ENCODE data around the gene IL1RAPL1.

Gene IL1RAPL1

GRCh38 chrX:29724316-29724715, 1137.1 kb downstream of the IL1RAPL1 start:
- TF ChIP-seq EZH2phosphoT487 (IDR thresholded peaks at IDR 0.05; ENCODE audit: borderline replicate concordance) (no peak), CTCF (conservative IDR thresholded peaks at IDR 0.05; ENCODE audit: low read length) (no peak)
- no peaks in the 10 kb centered on the region for H3K79me2 ChIP-seq (ENCODE audit: insufficient read depth, low read length)
- no peak overlapping the region for H2AFZ ChIP-seq (ENCODE audit: low read length)
- H3K9me3 ChIP-seq (ENCODE audit: insufficient read depth, low read depth, low read length), result no peaks in the 10 kb centered on the region
- no peaks in the 10 kb centered on the region for H3K27me3 ChIP-seq (ENCODE audit: insufficient read depth, low read length, poor library complexity, severe bottlenecking)
- no peaks in the 10 kb centered on the region for H3K9me2 ChIP-seq (replicated peaks; ENCODE audit: low read depth, low read length)
- no peaks in the 10 kb centered on the region for H3K4me1 ChIP-seq (ENCODE audit: insufficient read depth, low read length, poor library complexity, severe bottlenecking)
- no peak overlapping the region for H3K4me2 ChIP-seq (ENCODE audit: low read depth, low read length, poor library complexity, severe bottlenecking)
- H3F3A ChIP-seq (ENCODE audit: low read depth), result no peaks in the 10 kb centered on the region
- no peak overlapping the region for H3K9ac ChIP-seq (ENCODE audit: low read depth, low read length, poor library complexity, severe bottlenecking)
- no peaks in the 10 kb centered on the region for H4K20me1 ChIP-seq (ENCODE audit: insufficient read depth, low read length, poor library complexity, severe bottlenecking)
- H3K4me3 ChIP-seq (ENCODE audit: low read length, poor library complexity, severe bottlenecking), result no peak overlapping the region
- H3K36me3 ChIP-seq (ENCODE audit: insufficient read depth, low read length), result no peaks in the 10 kb centered on the region

GRCh38 chrX:29726811-29727210, 1139.6 kb downstream of the IL1RAPL1 start:
- Histone ChIP-seq H3F3A (ENCODE audit: low read depth) (no peaks in the 10 kb centered on the region), H3K9me3 (ENCODE audit: insufficient read depth, low read depth, low read length) (no peaks in the 10 kb centered on the region), H3K36me3 (ENCODE audit: insufficient read depth, low read length) (no peaks in the 10 kb centered on the region), H2AFZ (ENCODE audit: low read length) (no peak overlapping the region), H3K4me2 (ENCODE audit: low read depth, low read length, poor library complexity, severe bottlenecking) (no peak overlapping the region), H3K4me3 (ENCODE audit: low read length, poor library complexity, severe bottlenecking) (no peak overlapping the region), H3K79me2 (ENCODE audit: insufficient read depth, low read length) (no peaks in the 10 kb centered on the region), H4K20me1 (ENCODE audit: insufficient read depth, low read length, poor library complexity, severe bottlenecking) (no peaks in the 10 kb centered on the region), H3K27me3 (ENCODE audit: insufficient read depth, low read length, poor library complexity, severe bottlenecking) (no peaks in the 10 kb centered on the region), H3K4me1 (ENCODE audit: insufficient read depth, low read length, poor library complexity, severe bottlenecking) (no peaks in the 10 kb centered on the region), H3K9me2 (replicated peaks; ENCODE audit: low read depth, low read length) (no peaks in the 10 kb centered on the region), H3K9ac (ENCODE audit: low read depth, low read length, poor library complexity, severe bottlenecking) (no peak overlapping the region)
- TF ChIP-seq CTCF (conservative IDR thresholded peaks at IDR 0.05; ENCODE audit: low read length) (no peak), EZH2phosphoT487 (IDR thresholded peaks at IDR 0.05; ENCODE audit: borderline replicate concordance) (no peak)

GRCh38 chrX:29728639-29729038, 1141.4 kb downstream of the IL1RAPL1 start:
- H3K4me1 ChIP-seq (ENCODE audit: insufficient read depth, low read length, poor library complexity, severe bottlenecking), result no peaks in the 10 kb centered on the region
- no peaks in the 10 kb centered on the region for H3K27me3 ChIP-seq (ENCODE audit: insufficient read depth, low read length, poor library complexity, severe bottlenecking)
- no peaks in the 10 kb centered on the region for H3K36me3 ChIP-seq (ENCODE audit: insufficient read depth, low read length)
- no peak overlapping the region for H2AFZ ChIP-seq (ENCODE audit: low read length)
- H3K4me3 ChIP-seq (ENCODE audit: low read length, poor library complexity, severe bottlenecking), result no peak overlapping the region
- H3K9me2 ChIP-seq (replicated peaks; ENCODE audit: low read depth, low read length), result no peaks in the 10 kb centered on the region
- H3K79me2 ChIP-seq (ENCODE audit: insufficient read depth, low read length), result no peaks in the 10 kb centered on the region
- no peaks in the 10 kb centered on the region for H3F3A ChIP-seq (ENCODE audit: low read depth)
- no peaks in the 10 kb centered on the region for H3K9me3 ChIP-seq (ENCODE audit: insufficient read depth, low read depth, low read length)
- TF ChIP-seq EZH2phosphoT487 (IDR thresholded peaks at IDR 0.05; ENCODE audit: borderline replicate concordance) (no peak), CTCF (conservative IDR thresholded peaks at IDR 0.05; ENCODE audit: low read length) (no peak)
- no peak overlapping the region for H3K9ac ChIP-seq (ENCODE audit: low read depth, low read length, poor library complexity, severe bottlenecking)
- no peaks in the 10 kb centered on the region for H4K20me1 ChIP-seq (ENCODE audit: insufficient read depth, low read length, poor library complexity, severe bottlenecking)
- no peak overlapping the region for H3K4me2 ChIP-seq (ENCODE audit: low read depth, low read length, poor library complexity, severe bottlenecking)
